Measurements from ENCODE around the gene KCNMB1. TPM values are rescaled to one million over a fixed set of nuclear protein-coding genes. Genes with fewer than 3 reads are reported as not detected.

KCNMB1 gene
- polyA plus RNA-seq, 1 donor (not counting 4 experiments of a cell fraction or from before 2014, with no cell fraction given), result not detected

DNA sequence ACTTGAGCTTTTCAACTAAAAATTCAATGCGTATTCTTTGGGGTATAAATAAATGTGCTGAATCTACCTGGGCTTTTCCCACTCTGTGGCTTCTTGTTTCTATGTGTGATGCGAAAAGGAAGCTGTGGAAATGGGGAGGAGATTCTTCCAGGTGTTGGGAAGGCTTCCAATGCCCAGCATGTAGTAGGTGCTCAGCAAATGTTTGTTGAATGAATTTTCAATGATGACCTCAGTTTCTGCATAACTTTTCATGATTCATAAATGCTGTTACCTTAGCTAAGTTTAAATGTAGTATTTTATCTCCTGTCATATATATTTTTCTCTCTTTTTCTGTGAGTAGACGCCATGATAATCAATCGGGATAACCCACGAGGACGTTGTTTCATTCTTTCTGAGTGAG, 25.6 kb upstream of the KCNMB1 start:
- Histone ChIP-seq H3K4me2 (ENCODE audit: control insufficient read depth, extremely low read depth, insufficient read depth, low read depth, low read length) (no peak overlapping the region), H3K4me1 (ENCODE audit: control insufficient read depth, extremely low read depth, insufficient read depth, low read length) (no peaks in the 10 kb centered on the region), H2AFZ (ENCODE audit: control insufficient read depth, low read length) (no peak overlapping the region), H3K9me3 (ENCODE audit: control insufficient read depth, low read depth, low read length) (no peaks in the 10 kb centered on the region), H3K27ac (ENCODE audit: control insufficient read depth, insufficient read depth, low read length) (no peak overlapping the region), H3K27me3 (ENCODE audit: control insufficient read depth, extremely low read depth, insufficient read depth, low read length) (no peaks in the 10 kb centered on the region), H4K20me1 (ENCODE audit: control insufficient read depth, extremely low read depth, insufficient read depth, low read length) (no peaks in the 10 kb centered on the region), H3K4me3 (ENCODE audit: control insufficient read depth in 2 of 3, extremely low read depth in 1 of 3, insufficient read depth in 2 of 3, low read depth in 1 of 3, low read length in 3 of 3) (no peak overlapping the region), H3K79me2 (ENCODE audit: control insufficient read depth, insufficient read depth, low read length) (no peaks in the 10 kb centered on the region), H3K9me1 (ENCODE audit: control insufficient read depth, extremely low read depth, insufficient read depth, low read length) (no peaks in the 10 kb centered on the region), H3K36me3 (ENCODE audit: control insufficient read depth in 2 of 2, extremely low read depth in 1 of 2, insufficient read depth in 2 of 2, low read length in 2 of 2) (no peaks in the 10 kb centered on the region), H3K9ac (ENCODE audit: control insufficient read depth, extremely low read depth, insufficient read depth, low read length) (no peak overlapping the region)
- no peak for FAIRE-seq
- dilution Hi-C loops (cut with MboI; ENCODE audit: extremely low pct_ligation_motif_present, low sequenced_read_pairs), result no loop called here
- DNase-seq (ENCODE audit: low read depth, low spot score), result no peak
- TF ChIP-seq EZH2 (IDR thresholded peaks at IDR 0.05; ENCODE audit: low read length), result no peak
- TF ChIP-seq, protein P1, sequence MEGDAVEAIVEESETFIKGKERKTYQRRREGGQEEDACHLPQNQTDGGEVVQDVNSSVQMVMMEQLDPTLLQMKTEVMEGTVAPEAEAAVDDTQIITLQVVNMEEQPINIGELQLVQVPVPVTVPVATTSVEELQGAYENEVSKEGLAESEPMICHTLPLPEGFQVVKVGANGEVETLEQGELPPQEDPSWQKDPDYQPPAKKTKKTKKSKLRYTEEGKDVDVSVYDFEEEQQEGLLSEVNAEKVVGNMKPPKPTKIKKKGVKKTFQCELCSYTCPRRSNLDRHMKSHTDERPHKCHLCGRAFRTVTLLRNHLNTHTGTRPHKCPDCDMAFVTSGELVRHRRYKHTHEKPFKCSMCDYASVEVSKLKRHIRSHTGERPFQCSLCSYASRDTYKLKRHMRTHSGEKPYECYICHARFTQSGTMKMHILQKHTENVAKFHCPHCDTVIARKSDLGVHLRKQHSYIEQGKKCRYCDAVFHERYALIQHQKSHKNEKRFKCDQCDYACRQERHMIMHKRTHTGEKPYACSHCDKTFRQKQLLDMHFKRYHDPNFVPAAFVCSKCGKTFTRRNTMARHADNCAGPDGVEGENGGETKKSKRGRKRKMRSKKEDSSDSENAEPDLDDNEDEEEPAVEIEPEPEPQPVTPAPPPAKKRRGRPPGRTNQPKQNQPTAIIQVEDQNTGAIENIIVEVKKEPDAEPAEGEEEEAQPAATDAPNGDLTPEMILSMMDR (optimal IDR thresholded peaks at IDR 0.05 in 1 of 3, IDR thresholded peaks at IDR 0.05 in 1 of 3, conservative IDR thresholded peaks at IDR 0.05 in 1 of 3; ENCODE audit: extremely low read depth in 1 of 3, insufficient read depth in 2 of 3, low read length in 3 of 3), result no peak

DNA sequence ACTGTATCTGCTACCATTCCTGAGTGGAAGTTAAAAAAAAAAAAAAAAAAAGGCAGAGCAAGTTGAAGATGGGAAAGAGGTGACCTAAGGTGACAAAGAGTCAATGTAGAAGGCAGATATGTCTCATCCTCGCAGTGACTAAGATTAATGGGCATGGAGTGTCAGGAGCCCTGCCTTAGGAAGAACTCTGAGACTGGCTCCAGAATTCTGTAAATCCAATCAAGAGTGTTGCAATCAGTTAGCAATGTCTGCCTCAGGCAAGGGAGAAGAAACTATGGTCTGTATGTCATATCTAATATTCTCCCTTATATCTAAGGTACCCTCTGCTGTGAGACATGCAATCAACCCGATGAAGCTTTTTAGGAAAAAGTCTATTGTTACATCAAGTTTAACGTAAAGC, 24.7 kb upstream of the KCNMB1 start:
- no peak overlapping the region for H3K4me3 ChIP-seq (ENCODE audit: control insufficient read depth in 2 of 3, extremely low read depth in 1 of 3, insufficient read depth in 2 of 3, low read depth in 1 of 3, low read length in 3 of 3)

More for the DNA sequence above, 24.7 kb upstream of the KCNMB1 start:
- Histone ChIP-seq H3K27me3 (ENCODE audit: control insufficient read depth, extremely low read depth, insufficient read depth, low read length) (no peaks in the 10 kb centered on the region), H3K9ac (ENCODE audit: control insufficient read depth, extremely low read depth, insufficient read depth, low read length) (no peak overlapping the region), H3K79me2 (ENCODE audit: control insufficient read depth, insufficient read depth, low read length) (no peaks in the 10 kb centered on the region), H3K9me3 (ENCODE audit: control insufficient read depth, low read depth, low read length) (no peaks in the 10 kb centered on the region), H3K4me1 (ENCODE audit: control insufficient read depth, extremely low read depth, insufficient read depth, low read length) (no peaks in the 10 kb centered on the region), H4K20me1 (ENCODE audit: control insufficient read depth, extremely low read depth, insufficient read depth, low read length) (no peaks in the 10 kb centered on the region), H2AFZ (ENCODE audit: control insufficient read depth, low read length) (no peak overlapping the region), H3K9me1 (ENCODE audit: control insufficient read depth, extremely low read depth, insufficient read depth, low read length) (no peaks in the 10 kb centered on the region), H3K4me2 (ENCODE audit: control insufficient read depth, extremely low read depth, insufficient read depth, low read depth, low read length) (no peak overlapping the region), H3K27ac (ENCODE audit: control insufficient read depth, insufficient read depth, low read length) (no peak overlapping the region), H3K36me3 (ENCODE audit: control insufficient read depth in 2 of 2, extremely low read depth in 1 of 2, insufficient read depth in 2 of 2, low read length in 2 of 2) (no peaks in the 10 kb centered on the region)
- FAIRE-seq (no peak), DNase-seq (ENCODE audit: low read depth, low spot score) (no peak)
- dilution Hi-C loops (cut with MboI; ENCODE audit: extremely low pct_ligation_motif_present, low sequenced_read_pairs), result no loop called here
- no peak for TF ChIP-seq EZH2 (IDR thresholded peaks at IDR 0.05; ENCODE audit: low read length)
- TF ChIP-seq, protein P1 (optimal IDR thresholded peaks at IDR 0.05 in 1 of 3, IDR thresholded peaks at IDR 0.05 in 1 of 3, conservative IDR thresholded peaks at IDR 0.05 in 1 of 3; ENCODE audit: extremely low read depth in 1 of 3, insufficient read depth in 2 of 3, low read length in 3 of 3), result no peak
